ENCODE results near the gene WDR6.

Gene WDR6

DNA sequence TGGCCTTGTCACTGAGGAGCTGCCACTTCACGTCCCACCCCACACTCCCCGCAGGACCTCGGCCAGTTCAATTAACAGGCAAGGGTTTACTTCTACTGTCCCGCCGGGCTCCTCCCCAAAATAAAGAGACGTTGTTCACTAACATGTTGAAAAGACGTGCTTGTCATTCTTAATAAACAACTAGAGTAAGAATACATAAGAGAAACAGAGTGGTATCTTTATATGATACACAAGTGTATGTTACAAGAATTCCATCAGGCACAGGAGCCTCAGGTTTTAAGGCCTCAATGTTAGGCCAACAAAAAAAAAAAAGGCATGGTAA, 22.3 kb downstream of the WDR6 start:
- no peak for DNase-seq (ENCODE audit: low read depth)

DNA sequence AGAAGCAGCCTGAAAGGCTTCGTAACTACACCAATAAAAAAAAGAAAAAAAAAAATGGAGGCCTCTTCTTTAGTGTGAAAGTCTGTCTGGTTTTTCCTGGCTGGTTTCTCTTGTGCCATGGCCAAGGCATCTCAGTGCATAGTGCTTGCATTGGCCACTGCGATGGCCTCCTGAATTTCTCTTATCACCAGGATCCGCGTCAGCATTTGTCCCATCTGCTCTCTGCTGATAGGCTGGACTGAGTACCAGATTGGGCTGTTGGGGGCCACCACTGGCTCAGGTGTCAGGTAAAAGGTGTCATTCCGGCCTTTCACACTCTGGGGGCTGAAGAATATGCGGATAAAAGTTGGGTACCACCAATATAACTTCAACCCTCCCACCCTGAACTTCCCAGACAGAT, 23.1 kb downstream of the WDR6 start:
- no peak for DNase-seq (ENCODE audit: low read depth)

DNA sequence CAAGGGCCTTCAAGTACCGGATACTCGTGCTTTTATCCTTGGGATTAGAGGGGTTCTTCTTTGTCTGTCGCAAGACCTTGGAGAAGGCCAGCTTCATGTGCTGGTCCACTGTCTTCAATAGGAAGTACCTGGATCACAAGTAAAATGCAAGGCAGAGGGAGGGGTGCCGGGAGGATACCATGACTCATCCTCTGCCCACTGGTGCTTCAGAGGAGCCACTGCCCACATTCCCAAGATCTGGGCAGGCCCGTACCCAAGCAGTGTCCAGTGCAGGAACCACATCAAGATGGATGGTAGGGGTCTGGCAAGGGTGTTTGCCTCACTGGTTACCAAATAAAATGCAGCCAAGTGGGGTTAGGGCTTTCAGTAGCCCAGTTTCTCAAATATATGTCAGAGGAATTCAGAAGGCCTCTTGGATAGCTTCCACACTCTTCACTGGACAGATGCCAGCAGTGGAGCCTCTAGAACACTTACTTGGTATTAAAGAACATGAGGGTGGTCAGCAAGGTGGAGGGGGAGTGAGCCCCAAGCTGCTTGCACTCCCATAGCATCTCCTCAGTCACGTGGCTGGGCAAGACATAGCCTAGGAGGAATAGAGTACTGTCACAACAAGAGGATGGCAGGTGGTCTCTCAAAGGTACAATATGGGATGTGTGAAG, 25.6 kb downstream of the WDR6 start:
- DNase-seq (ENCODE audit: low read depth), result no peak

DNA sequence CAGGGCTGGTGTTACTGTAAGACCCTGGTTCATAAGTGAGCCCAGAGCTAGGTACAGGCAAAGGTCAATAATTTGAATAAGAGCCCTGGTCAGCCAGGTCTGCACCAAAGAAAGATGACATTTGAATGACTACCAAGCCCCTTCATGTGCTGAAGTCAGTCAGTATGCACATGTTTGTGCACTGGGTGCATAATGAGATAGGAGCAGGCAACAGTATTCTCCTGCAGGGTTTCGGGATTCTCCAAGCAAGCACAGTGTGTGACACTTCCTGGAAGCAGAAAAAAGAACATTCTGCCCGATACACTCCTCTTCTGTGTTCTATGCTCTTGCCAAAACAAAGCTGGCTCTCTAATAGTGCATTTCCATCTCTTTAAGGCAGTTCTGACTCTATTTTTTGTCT, 27.5 kb downstream of the WDR6 start:
- no peak for DNase-seq (ENCODE audit: low read depth)

DNA sequence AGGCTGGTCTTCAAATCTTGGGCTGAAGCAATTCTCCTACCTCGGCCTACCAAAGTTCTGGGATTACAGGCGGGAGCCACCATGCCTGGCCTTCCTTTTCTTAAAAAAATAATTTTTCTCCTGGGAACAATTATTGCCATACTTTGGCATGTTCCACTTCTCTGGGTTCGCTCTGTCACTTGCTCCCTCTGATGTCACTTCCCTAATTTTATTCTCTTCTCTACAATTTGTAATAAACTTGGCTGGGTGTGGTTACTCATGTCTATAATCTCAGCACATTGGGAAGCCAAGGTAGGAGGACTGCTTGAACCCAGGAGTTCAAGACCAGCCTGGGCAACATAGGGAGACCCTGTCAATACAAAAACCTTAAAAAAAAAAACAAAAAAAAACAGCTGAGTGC, 28.1 kb downstream of the WDR6 start:
- no peak for DNase-seq (ENCODE audit: low read depth)

DNA sequence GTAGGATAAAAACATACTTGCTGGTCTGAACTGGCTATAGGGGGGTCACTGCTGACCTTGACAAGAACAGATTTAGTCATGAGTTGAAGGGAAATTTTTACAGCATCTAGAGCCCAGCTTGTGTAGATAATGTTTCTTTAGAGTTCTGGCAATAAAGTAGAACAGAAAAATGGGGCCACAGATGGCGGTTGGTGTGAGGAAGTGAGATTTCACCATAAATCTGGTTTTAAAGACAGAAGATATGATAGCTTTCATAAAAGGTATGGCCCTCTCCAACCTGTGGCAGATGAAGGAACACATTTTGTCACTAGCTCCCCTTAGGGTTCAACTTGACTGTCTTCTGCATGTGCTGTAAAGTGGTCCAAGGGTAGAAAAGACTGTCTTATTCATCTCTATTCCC, 46.4 kb downstream of the WDR6 start:
- no peak for DNase-seq (ENCODE audit: low read depth)

DNA sequence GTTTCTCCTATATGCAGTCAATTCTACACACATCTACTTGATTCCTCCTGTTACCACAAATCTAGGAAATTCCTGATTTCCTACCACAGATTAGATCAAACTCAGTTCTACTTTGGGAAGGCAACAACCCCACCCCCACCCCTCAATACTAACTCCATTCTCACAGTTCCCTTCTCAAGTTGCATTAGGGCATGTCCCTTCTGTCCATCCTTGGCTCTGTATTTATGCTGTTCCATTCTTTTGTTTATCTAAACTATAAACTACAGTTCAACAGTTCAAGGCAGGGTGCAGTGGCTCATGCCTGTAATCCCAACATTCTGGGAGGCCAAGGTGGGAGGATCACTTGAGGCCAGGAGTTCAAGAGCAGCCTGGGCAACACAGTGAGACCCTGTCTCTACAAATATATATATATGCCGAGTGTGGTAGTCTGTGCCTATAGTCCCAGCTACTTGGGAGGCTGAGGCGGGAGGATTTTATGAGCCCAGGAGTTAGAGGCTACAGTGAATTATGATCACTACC, 47.2 kb downstream of the WDR6 start:
- no peak for DNase-seq (ENCODE audit: low read depth)

DNA sequence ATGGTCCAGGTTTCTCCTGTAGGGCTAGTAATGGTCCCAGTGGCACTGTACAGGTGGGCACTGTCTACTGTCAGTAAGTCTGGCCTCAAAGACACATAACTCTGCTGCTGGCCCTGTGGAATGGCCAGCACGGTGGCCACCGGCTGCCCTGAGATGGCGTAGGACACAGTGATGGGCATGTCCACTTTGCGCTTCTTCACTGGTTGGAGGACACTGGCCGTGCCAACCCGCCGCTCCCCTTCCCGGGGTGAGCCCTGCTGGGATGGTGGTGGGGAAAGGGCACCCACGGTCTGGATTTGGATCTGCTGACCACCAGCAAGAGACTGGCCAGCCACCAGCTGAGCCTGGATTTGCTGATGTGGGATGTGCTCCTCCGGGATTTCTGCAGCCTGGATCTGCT, 50.1 kb downstream of the WDR6 start:
- DNase-seq (ENCODE audit: low read depth), result no peak

DNA sequence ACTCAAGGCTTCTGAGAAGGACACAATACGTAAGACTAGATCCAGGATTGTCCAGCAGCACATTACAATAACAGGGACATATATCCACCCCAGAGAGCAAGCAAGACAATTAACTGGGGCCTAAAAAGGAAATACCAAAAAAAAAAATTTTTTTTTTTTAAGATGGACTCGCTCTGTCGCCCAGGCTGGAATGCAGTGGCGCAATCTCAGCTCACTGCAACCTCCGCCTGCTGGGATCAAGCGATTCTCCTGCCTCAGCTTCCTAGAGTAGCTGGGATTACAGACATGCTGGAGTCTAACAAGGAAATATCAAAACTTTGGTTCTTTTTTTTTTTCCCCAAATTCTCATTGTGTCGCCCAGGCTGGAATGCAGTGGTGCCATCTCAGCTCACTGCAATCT, 50.8 kb downstream of the WDR6 start:
- no peak for DNase-seq (ENCODE audit: low read depth)
